GM21717 (cell line): Measurements from ENCODE around the gene VENTX.

Source experiments
- ATAC-seq: cut with Tn5 transposase; IDR thresholded peaks from one replicate; pipeline ENCODE4 v1.9.1; 2021; ENCODE audit warnings: mild to moderate bottlenecking, moderate library complexity; ENCODE audit not compliant: unreplicated experiment

VENTX gene, protein sequence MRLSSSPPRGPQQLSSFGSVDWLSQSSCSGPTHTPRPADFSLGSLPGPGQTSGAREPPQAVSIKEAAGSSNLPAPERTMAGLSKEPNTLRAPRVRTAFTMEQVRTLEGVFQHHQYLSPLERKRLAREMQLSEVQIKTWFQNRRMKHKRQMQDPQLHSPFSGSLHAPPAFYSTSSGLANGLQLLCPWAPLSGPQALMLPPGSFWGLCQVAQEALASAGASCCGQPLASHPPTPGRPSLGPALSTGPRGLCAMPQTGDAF

GRCh38 chr10:133237588-133238465 lies at the start of gene VENTX:
Gene VENTX, plus strand, starts transcription at chr10:133237855. Its CDS starts 60 bp downstream, at chr10:133237915.
- no peak for ATAC-seq

DNA sequence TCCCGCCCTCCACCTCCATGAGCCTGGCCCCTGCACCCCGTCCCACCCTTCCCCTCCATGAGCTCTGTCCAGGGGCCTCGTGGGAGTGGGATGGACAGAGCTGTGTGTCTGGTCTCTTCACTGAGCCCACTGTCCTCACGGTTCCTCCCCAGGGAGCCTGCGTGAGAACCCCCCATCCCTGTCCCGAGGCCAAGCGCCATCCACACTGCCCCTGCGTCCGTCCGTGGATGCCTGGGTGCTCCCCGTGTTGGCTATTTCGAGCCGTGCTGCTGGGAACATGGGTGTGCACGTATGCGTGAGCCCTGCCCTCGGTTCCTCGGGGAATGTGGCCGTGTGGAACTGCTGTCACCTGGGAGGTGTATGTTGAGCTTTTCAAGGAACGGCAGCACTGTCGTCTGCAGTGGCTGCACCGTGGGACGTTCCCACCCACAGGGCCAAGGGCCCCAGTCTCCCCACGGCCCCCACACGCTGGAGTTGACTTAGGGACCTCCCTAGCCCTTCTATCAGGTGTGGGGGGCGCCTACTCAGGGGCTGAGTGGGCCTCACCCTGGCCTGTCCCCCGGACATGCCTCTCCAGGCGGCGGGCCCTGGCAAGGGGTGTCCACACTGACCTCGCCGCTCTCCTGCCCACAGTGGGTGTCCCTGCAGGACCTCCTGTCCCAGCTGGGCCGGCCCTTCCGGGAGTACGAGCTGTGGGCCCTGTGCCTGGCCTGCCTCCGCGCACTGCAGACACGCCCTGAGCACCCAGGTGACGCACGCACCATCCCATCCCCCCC lies 49.6 kb upstream of the VENTX start:
- ATAC-seq: no peak

- no peak for ATAC-seq
Observed at GRCh38 chr10:133189256-133189655, 48.4 kb upstream of the VENTX start.

- no peak for ATAC-seq
Observed at GRCh38 chr10:133189726-133190125, 47.9 kb upstream of the VENTX start.

DNA sequence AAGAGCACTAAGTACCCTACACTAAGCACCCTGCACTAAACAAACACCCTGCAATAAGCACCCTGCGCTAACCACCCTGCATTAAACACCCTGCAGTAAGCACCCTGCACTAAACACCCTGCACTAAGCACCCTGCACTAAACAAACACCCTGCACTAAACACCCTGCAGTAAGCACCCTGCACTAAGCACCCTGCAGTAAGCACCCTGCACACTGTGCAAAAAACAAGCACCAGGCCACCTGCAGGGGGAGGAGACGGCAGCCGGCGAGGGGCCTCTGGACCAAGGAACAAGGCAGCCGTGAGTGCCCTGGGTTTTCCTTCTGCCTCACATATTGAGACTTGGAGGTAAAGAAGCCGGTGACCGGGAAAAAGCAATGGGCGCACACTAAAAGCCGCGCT lies 47.4 kb upstream of the VENTX start:
- ATAC-seq: no peak

GRCh38 chr10:133191651-133192050 lies 46.0 kb upstream of the VENTX start:
- no peak for ATAC-seq

DNA sequence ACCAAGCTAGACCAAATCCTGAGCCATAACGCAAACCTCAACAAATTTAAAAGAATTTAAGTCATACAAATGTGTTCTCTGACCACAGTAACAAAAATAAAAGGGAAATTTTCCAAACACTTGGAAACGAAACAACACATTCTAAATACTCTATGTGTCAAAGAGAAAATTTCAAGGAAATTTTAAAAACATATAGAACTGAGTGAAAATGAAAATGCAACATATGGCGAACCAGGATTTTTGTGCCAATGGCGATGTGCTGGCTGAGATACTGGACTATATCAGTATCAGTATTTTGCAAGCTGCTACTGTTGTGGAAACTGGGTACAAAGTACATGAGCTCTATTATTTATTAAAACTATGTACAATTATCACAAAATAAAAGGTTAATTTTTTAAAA lies 43.5 kb upstream of the VENTX start:
- ATAC-seq: no peak

DNA sequence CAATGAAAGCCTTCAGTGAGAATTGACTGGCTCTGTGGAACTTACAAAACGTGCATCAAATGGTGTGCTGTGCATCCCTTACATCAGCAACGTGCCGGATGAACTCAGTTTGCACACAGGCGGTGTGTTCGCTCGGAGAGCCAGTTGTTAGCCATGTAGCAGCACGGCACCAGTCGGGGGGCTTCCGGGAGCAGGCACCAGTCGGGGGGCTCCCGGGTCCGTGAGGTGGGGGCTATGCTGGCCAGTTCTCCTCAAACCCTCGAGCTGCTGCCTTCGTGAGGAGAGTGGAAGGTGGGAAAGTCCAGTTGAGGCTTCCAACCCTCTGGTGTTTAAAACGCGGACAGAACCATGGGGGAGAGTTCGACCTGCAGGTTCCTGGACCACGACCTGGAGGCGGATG lies 42.6 kb upstream of the VENTX start:
- ATAC-seq: no peak

DNA sequence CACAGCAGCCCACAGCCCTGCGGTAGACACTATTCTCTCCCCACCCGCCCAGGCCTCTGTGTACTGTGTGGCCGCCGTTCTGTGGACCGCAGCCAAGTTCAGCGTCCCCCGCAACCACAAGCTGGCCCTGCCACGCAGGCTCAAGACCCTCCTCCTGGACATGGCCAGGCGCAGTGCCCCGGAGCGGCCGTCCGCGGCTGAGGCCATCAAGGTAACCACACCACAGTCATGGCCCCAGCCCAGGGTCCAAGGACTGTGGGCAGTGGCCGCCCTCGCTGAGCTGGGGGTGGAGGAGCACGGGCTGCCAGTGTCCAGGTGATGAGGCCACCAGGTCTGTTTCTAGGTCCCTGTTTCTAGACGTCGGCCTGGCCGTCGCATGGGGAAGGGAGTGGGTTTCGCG lies 42.0 kb upstream of the VENTX start:
- no peak for ATAC-seq

DNA sequence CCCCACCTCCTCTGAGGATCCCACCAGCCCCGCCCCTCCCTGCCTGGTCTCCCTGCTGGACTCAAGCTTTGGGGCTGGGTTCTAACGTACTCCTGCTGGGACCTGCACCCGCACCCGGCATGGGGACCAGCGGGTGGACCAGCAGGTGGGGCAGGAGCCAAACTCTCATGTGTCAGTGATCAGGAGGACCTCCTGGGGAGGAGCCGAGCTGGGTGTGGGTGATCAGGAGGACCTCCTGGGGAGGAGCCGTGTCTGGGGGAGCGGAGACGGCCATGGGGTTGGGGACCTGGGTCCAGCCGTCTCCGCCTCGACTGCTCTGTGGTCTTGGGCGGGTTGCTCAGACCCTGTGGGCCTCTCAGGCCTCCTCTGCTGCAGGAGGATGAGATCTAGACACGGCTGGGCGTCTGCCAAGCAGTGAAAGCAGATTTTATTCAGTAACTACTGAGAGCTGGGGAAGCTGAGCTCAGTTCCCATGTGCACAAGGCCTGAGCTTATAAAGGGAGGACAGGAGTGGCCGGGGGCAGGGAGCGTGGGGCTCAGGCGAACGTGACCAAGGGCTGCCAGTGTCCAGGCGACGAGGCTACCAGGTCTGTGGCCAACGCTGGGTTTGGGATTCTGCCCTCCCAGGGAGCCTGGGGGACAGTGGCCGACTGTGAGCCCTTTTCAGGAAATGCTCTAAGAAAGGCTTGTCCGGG lies 41.3 kb upstream of the VENTX start:
- ATAC-seq: no peak

GRCh38 chr10:133196936-133197758 lies 40.5 kb upstream of the VENTX start:
- no peak for ATAC-seq

- no peak for ATAC-seq
Observed at GRCh38 chr10:133197786-133198185, 39.9 kb upstream of the VENTX start.

GRCh38 chr10:133198206-133198605 lies 39.4 kb upstream of the VENTX start:
- ATAC-seq: no peak

- no peak for ATAC-seq
Observed at GRCh38 chr10:133198621-133199487, 38.8 kb upstream of the VENTX start.

DNA sequence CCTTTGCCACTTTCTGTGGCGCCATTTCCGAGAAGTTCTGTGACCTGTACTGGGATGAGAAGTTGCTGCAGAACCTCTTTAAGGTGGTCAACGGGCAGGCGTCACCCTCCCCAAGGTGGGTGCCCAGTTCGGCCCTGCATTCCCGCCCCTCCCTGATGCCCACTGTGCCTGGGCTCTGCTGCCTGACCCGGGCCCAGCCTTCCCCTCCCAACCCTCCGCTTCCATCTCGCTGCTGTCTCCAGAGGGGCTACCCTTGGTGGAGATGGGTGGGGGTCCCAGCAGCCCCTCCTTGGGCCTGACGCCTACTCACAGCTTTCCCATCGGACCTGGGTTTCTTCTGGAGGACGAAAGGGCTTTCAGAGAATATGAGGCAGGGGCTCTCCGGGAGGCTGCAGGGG lies 38.2 kb upstream of the VENTX start:
- ATAC-seq: no peak

- no peak for ATAC-seq
Observed at GRCh38 chr10:133199992-133200611, 37.6 kb upstream of the VENTX start.

DNA sequence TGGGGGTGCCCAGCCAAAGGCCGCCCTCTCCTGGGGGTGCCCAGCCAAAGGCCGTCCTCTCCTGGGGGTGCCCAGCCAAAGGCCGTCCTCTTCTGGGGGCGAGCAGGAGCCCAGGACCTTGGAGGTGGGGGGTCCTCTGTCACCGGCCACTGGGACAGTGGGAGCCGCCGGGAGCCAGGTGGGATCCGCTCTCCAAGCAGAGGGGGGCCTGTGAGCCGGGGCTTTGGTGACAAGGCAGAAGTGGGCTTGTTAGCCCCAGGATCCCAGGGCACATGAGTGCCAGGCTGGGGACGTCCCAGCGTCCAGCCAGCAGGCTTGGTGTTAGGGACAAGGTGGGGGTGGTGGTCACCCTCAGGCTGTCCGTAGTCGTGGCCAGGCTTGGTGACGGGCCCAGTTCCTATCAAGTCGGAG lies 37.0 kb upstream of the VENTX start:
- no peak for ATAC-seq

DNA sequence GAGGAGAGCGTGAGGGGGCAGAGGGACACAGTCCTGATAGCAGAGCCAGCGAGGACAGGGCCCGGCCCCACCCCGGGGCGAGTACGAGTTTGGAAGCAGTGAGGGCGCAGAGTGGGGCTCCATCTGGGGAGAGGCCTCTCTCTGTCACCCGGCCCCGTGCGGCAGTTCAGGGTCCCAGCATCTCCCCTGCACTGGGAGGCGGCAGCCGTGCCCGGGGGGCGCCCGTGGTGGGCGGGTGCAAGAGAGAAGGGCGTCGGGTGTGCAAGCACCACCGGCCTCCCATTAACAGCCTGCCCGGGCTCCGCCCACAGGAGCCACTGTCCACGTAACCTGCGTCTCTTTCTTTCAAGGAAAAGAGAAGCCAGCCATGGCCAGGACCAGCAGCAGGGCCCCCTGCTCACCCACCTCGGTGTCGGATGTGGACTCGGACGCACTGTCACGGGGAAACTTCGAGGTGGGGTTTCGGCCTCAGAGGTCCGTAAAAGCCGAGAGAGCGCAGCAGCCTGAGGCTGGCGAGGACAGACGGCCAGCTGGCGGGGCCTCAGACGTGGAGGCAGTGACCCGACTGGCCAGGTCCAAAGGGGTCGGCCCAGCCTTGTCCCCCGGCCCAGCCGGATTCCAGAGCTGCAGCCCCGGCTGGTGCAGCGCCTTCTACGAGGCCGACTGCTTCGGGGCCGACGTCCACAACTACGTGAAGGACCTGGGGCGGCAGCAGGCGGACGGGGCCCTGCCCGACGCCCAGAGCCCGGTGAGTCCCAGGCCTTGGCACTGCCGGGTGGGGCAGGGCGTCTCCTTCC lies 36.3 kb upstream of the VENTX start:
- ATAC-seq: no peak
